NT2/D1 (cell line): ENCODE results near the gene PRAMEF33.
"Not testable (repeated sequence)": the region's sequence is repeated elsewhere in the genome, so short reads cannot be mapped to it uniquely, and the experiment has no call there.

ENCODE experiments used
- SUZ12 ChIP-seq: IDR thresholded peaks from 2 replicates; pipeline ENCODE4 v1.6.1; 2011; ENCODE audit not compliant: insufficient read length, insufficient read depth; ENCODE audit errors: extremely low read depth
- YY1 ChIP-seq: IDR thresholded peaks from 2 replicates; pipeline ENCODE4 v1.6.1; 2011; ENCODE audit not compliant: insufficient read length, insufficient read depth
- ZNF274 ChIP-seq: IDR thresholded peaks from 2 replicates; pipeline ENCODE4 v1.6.1; 2011; ENCODE audit warnings: mild to moderate bottlenecking, low read depth, low read length

DNA sequence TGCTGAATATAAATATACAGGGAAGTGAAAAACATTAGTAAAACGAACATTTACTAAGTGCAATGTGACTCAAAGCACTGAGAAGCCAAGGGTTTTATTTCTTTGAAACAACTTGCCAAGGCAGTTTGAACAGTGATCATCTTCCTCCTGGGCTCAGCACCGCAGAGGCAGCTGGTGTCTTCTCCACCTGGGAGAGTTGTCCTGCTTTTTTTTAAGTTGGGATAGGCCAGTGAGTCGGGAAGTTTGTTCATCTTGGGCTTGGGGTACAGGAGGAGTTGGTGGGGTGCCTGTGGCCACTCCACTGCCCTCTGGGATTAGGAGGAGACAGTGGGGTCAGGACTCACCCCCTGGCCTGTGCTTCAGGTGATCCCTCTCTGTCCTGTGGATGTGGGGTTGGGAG is 14.3 kb upstream of the PRAMEF33 start:
- TF ChIP-seq YY1, ZNF274, SUZ12: not testable (repeated sequence)
